MM.1S (cell line): Measurements from ENCODE around the gene PHC3.

Source experiments
- DNase-seq: peaks from one replicate; pipeline ENCODE4 v3.0.0-alpha.2; 2015
- H2AFZ ChIP-seq: fragments of 300-600 bp; sonication (generic); 2 replicates; pipeline ENCODE4 v1.6.0; 2016; ENCODE audit warnings: antibody characterized with exemption, low read length
- H3F3A ChIP-seq: fragments of 300-600 bp; sonication (generic); 2 replicates; pipeline ENCODE4 v1.6.1; 2016; ENCODE audit warnings: mild to moderate bottlenecking, antibody characterized with exemption, low read length, moderate library complexity, mixed read lengths; ENCODE audit not compliant: insufficient read depth
- H3K27ac ChIP-seq: fragments of 300-600 bp; sonication (generic); 2 replicates; pipeline ENCODE4 v1.5.1; 2016; ENCODE audit warnings: mild to moderate bottlenecking, low read length
- H3K27me3 ChIP-seq: fragments of 300-600 bp; sonication (generic); replicated peaks from 2 replicates; pipeline ENCODE4 v1.6.0; 2016; ENCODE audit warnings: low read length; ENCODE audit not compliant: insufficient read depth
- H3K36me3 ChIP-seq: fragments of 300-600 bp; sonication (generic); replicated peaks from 2 replicates; pipeline ENCODE4 v1.6.1; 2016; ENCODE audit warnings: mild to moderate bottlenecking, low read length, mixed read lengths; ENCODE audit not compliant: insufficient read depth
- H3K4me1 ChIP-seq: fragments of 300-600 bp; sonication (generic); 2 replicates; pipeline ENCODE4 v1.6.1; 2016; ENCODE audit warnings: low read length, mixed read lengths
- H3K4me2 ChIP-seq: fragments of 300-600 bp; sonication (generic); 2 replicates; pipeline ENCODE4 v1.6.0; 2016; ENCODE audit warnings: low read depth, low read length
- H3K4me3 ChIP-seq: fragments of 300-600 bp; sonication (generic); 2 replicates; pipeline ENCODE4 v1.5.1; 2016; ENCODE audit warnings: low read length, mixed read lengths
- H3K79me2 ChIP-seq: fragments of 300-600 bp; sonication (generic); 2 replicates; pipeline ENCODE4 v1.6.1; 2016; ENCODE audit warnings: mixed run types, low read length, mixed read lengths
- H3K9ac ChIP-seq: fragments of 300-600 bp; sonication (generic); 2 replicates; pipeline ENCODE4 v1.6.1; 2016; ENCODE audit warnings: low read length, mixed read lengths
- H3K9me2 ChIP-seq: fragments of 300-600 bp; sonication (generic); replicated peaks from 2 replicates; pipeline ENCODE4 v1.6.1; 2016; ENCODE audit warnings: mild to moderate bottlenecking, low read length, mixed read lengths; ENCODE audit not compliant: insufficient read depth
- H3K9me3 ChIP-seq: fragments of 300-600 bp; sonication (generic); replicated peaks from 2 replicates; pipeline ENCODE4 v1.6.1; 2016; ENCODE audit warnings: mild to moderate bottlenecking, low read length, mixed read lengths; ENCODE audit not compliant: insufficient read depth
- H4K20me1 ChIP-seq: fragments of 300-600 bp; sonication (generic); 2 replicates; pipeline ENCODE4 v1.6.1; 2016; ENCODE audit warnings: mild to moderate bottlenecking, low read length, moderate library complexity, mixed read lengths; ENCODE audit not compliant: insufficient read depth
- EZH2 ChIP-seq: fragments of 300-600 bp; sonication (generic); optimal IDR thresholded peaks from 2 replicates; pipeline ENCODE3; 2017; ENCODE audit warnings: low read depth, mild to moderate bottlenecking, antibody characterized with exemption, low read length, mixed read lengths
- EZH2phosphoT487 ChIP-seq: fragments of 300-600 bp; sonication (generic); IDR thresholded peaks from 2 replicates; pipeline ENCODE4 v1.6.1; 2018; ENCODE audit warnings: antibody characterized with exemption, low read length
- TF ChIP-seq, protein P1 (sequence below): fragments of 300-600 bp; sonication (generic); IDR thresholded peaks from 2 replicates; pipeline ENCODE4 v1.5.1; 2016; ENCODE audit warnings: antibody characterized with exemption, low read length, mixed read lengths

The PHC3 gene

GRCh38 chr3:170159459-170159858 is 22.1 kb downstream of the PHC3 start:
- Histone ChIP-seq H3K4me3 (no peak overlapping the region), H3K9me3 (no peaks in the 10 kb centered on the region), H3K9me2 (no peaks in the 10 kb centered on the region), H3K36me3 (peaks cover 28% of the 10 kb centered on the region), H3K27ac (peak overlapping the region; percentile 78), H3K4me1 (peaks cover 77% of the 10 kb centered on the region), H3F3A (peaks cover 52% of the 10 kb centered on the region), H4K20me1 (peaks cover 9% of the 10 kb centered on the region; the same call in 1 of the 2 replicates), H3K9ac (peak overlapping the region; percentile 12; the same call in 1 of the 2 replicates), H3K4me2 (peak overlapping the region; percentile 39; the same call in 1 of the 2 replicates), H2AFZ (no peak overlapping the region), H3K27me3 (no peaks in the 10 kb centered on the region), H3K79me2 (peaks cover 98% of the 10 kb centered on the region)
- DNase-seq, result peak; percentile 78
- no peak for TF ChIP-seq EZH2
- TF ChIP-seq, protein P1, sequence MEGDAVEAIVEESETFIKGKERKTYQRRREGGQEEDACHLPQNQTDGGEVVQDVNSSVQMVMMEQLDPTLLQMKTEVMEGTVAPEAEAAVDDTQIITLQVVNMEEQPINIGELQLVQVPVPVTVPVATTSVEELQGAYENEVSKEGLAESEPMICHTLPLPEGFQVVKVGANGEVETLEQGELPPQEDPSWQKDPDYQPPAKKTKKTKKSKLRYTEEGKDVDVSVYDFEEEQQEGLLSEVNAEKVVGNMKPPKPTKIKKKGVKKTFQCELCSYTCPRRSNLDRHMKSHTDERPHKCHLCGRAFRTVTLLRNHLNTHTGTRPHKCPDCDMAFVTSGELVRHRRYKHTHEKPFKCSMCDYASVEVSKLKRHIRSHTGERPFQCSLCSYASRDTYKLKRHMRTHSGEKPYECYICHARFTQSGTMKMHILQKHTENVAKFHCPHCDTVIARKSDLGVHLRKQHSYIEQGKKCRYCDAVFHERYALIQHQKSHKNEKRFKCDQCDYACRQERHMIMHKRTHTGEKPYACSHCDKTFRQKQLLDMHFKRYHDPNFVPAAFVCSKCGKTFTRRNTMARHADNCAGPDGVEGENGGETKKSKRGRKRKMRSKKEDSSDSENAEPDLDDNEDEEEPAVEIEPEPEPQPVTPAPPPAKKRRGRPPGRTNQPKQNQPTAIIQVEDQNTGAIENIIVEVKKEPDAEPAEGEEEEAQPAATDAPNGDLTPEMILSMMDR, result no peak
- TF ChIP-seq EZH2phosphoT487, result no peak

GRCh38 chr3:170155604-170156003 is 25.9 kb downstream of the PHC3 start:
- peaks cover 38% of the 10 kb centered on the region for H3F3A ChIP-seq
- H3K79me2 ChIP-seq, result peaks cover 97% of the 10 kb centered on the region
- DNase-seq, result no peak
- peak overlapping the region; percentile 87; the same call in 1 of the 2 replicates for H3K4me2 ChIP-seq
- H3K4me3 ChIP-seq, result peak overlapping the region; percentile 32; the same call in 1 of the 2 replicates
- peaks cover 2% of the 10 kb centered on the region; the same call in 1 of the 2 replicates for H3K36me3 ChIP-seq
- peak overlapping the region; percentile 56; the same call in 1 of the 2 replicates for H3K9ac ChIP-seq
- H3K27ac ChIP-seq, result peak overlapping the region; percentile 92; the same call in 1 of the 2 replicates
- H3K9me2 ChIP-seq, result no peaks in the 10 kb centered on the region
- H3K9me3 ChIP-seq, result no peaks in the 10 kb centered on the region
- peaks cover 5% of the 10 kb centered on the region; the same call in 1 of the 2 replicates for H4K20me1 ChIP-seq
- TF ChIP-seq, protein P1, result no peak
- no peak for TF ChIP-seq EZH2phosphoT487
- no peak for TF ChIP-seq EZH2
- H3K4me1 ChIP-seq, result peaks cover 59% of the 10 kb centered on the region
- H2AFZ ChIP-seq, result no peak overlapping the region
- H3K27me3 ChIP-seq, result no peaks in the 10 kb centered on the region

GRCh38 chr3:170154569-170155143 is 26.9 kb downstream of the PHC3 start:
- Histone ChIP-seq H3F3A (peaks cover 29% of the 10 kb centered on the region), H4K20me1 (no peaks in the 10 kb centered on the region; the same call in 1 of the 2 replicates), H2AFZ (0 out of 2 replicates have a peak overlapping the region, but pooled peaks have one; percentile 2), H3K9me3 (no peaks in the 10 kb centered on the region), H3K36me3 (peaks cover 5% of the 10 kb centered on the region), H3K4me2 (peak overlapping the region; percentile 87), H3K9me2 (no peaks in the 10 kb centered on the region), H3K27me3 (no peaks in the 10 kb centered on the region), H3K79me2 (peaks cover 96% of the 10 kb centered on the region), H3K9ac (peak overlapping the region; percentile 56), H3K4me1 (peaks cover 50% of the 10 kb centered on the region), H3K4me3 (peak overlapping the region; percentile 32), H3K27ac (peak overlapping the region; percentile 92)
- DNase-seq, result peak; percentile 77
- TF ChIP-seq EZH2phosphoT487 (no peak), EZH2 (no peak)
- TF ChIP-seq, protein P1, result no peak
